ENCODE measurements around the gene GOLGA6L7.
A peak's percentile ranks its signal among the peaks of the same experiment; 100 is the strongest.
"Not testable (repeated sequence)": the region's sequence is repeated elsewhere in the genome, so short reads cannot be mapped to it uniquely, and the experiment has no call there.

GOLGA6L7 gene

DNA sequence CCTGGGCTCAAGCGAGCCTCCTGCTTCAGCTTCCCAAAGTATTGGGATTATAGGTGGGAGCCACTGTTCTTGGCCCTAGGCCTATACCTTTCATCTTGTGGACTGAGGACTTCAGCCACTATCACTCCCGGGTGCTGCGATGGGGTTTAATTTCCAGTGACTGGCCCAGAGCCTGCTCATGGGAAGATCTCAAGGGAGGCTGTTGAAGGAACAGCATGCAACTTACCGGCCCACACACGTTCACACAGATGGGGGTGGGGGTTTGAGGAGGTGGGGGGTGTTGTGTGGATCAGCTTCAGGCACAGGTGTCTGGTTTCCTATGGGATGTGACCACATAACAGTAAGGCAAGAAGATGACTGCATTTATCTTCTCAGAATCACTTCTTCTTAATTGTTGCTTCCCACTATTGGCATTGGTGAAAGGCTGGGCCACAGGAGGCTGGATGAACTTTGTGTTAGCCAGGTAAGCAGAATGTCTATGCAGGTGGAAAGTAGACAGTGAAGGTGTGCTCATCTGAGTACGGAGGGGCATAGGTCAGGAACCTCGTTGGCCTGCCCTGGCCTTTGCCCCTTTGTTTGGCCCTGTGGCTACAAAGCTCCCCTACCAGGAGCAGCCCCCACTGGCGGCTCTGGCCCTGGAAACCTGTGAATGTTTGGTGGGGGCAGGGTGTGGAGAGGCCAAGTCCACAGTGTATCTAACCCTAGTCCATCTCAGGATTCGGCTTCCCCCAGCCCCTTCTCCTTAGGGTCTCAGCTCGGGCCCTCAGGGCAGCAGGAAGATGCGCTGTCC is 35.9 kb upstream of the GOLGA6L7 start:
- DNase-seq, result no peak

DNA sequence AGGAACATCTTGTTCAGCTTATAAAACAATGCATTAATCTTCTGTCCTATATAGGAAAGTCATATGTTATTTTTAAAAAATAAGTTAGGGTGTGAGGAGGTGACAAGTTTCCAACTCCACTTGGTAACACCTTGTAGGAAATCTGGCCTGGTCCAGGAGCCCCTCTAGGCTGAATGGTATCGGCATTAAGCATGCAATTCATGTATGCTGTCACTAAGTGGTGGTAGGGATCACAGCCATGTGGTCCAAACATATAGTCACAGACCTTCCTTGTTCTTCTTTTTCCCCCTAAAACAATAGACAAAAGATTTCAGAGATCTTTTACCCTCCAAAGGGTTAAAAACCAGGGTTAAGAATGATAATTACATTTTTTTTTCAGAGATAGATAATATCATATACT is 33.2 kb upstream of the GOLGA6L7 start:
- no peak for DNase-seq

DNA sequence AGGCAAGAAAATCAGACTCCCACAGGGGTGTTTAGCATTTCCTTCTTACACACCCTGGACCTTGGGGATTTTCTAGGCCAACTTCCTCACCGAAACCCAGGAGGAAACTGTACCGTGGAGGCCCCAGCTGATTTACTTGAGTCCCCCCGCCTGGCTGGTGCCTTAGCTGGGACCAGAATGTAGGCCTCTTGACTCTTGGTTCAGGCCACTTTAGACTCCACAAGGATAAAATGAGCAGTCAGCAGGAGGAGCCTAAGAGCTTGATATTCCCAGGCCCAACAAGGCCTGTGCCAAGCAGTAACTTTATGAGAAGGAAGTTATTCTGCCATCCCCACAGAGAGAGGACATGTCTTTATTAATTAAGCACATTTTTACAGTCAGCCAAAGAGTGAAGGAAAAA is 32.7 kb upstream of the GOLGA6L7 start:
- DNase-seq, result no peak

DNA sequence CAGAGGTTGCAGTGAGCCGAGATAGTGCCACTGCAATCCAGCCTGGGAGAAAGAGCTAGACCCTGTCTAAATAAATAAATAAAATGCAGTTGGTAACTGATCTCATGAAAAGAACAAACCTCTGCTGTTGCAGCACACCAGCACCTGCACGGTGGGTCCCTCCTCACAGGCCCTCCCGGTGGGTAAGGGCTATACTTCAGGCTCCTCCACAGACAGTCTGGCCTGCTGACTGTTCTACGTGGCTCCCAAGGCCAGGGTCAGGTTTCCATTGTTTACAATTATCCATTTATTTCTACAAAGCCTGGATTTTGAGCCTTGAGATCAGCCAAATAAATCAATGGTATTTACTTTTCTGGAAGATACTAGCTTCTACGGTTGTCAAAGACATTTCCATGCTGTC is 32.2 kb upstream of the GOLGA6L7 start:
- no peak for DNase-seq

DNA sequence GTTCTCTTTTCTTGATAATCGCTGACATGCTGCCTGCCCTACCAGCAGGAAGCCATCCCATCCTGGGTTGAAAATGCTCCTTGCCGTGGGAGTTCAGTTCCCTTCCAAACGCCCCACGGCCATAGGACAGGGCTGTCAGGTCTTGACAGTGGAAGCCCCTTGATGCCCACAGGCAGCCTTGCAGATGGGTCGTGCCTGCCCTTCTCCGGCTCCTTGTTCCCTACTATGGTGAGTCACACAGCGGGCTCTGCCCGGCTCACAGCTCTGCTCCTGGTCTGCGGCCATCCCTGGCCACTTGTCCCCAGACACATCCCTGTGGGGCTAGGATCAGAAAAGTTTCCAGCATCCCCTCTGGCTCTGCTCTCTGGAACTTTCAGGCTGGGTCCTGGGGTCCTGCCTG is 31.1 kb upstream of the GOLGA6L7 start:
- DNase-seq, result no peak

DNA sequence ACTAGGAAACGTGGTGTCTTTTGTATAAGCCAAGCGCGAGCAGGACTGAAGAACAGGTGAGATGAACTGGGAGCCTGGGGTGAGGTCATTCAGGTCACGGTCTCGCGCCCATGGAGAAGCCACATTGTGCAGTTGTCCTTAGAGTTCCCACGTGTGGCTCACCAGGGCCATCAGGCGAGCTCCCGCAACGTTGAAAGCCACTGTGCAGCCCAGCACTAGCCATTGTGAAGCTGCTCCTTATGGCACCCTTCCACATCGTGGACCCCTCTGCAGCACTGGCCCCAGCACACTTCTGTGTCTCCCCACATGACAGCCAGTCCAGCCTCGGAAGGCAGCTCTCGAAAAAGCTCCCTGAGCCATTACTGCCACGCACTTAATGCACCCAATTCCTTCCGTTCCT is 29.8 kb upstream of the GOLGA6L7 start:
- no peak for DNase-seq

DNA sequence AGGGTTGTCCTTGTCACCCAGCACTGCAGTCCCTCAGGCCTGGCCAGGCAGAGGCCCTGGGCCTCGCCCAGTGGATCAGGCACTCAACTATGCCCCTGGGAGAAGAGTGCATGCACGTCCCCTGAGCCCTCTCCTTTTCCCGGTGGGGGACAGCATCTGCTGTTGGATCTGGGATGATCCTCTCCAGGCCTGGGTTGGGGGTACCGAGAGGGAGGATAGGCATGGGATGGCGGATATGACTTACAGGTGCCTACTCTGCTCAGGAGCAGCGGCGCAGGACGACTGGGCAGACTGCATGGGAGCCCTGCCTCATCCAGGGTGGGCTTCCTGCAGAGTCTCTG is 28.4 kb upstream of the GOLGA6L7 start:
- no peak for DNase-seq

DNA sequence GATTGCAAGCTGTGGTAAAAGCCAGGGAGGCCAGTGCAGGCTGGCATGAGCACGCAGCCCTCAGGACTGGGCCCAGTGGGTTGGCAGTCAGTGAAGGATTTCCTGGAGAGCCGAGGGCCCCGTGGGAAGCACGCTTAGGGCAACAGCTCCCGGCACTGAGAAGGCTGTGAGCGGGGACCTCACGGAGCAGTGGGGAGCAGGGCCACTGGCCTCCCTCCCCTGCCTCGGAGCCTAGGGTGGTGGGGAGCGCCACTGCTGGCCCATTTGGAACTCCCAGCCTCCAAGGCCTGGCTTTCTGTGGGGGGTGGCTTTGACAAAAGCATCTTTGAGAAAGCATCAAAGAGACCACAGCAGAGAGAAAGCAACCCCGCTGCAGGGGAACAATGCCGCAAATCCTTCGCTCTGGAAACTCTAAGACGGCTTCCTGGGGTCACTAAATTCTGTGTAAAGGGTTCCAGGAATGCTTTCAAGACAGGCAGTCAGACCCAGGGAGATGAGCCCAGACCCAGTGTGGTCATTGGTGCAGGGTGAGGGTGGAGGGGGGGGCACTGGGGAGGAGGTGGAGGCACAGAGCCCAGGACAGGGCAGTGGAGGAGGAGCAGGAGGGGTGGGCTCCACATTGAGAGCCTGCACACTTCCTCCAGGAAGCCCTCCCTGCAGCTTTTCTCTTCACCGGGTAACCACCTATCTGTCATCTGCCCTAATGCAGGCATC is 27.8 kb upstream of the GOLGA6L7 start:
- DNase-seq, result no peak

DNA sequence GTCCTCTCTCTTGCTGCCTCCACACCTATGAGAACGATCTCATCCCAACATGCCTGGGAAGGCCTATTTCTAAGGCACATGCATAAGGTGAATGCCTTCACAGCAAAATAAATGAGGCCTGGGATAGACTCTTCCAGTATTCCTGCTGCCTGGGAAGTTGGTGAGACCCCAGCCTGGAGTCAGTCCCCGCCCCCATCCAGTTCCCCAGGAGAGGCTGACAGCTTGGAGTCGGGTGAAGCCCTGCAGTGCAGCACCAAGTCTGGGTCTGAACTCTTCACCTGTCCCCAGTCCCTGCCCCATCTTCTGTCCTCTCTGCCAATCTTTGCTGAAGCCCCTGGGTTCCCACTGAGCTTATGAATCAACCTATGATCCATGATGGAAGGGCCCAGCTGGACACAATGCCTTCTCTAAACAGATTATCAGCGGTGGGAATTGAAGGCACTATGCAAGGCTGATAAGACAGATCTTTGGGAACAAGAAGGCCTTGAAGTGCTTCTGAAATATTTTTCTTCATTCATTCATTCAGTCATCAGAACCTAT is 27.1 kb upstream of the GOLGA6L7 start:
- DNase-seq, result no peak

DNA sequence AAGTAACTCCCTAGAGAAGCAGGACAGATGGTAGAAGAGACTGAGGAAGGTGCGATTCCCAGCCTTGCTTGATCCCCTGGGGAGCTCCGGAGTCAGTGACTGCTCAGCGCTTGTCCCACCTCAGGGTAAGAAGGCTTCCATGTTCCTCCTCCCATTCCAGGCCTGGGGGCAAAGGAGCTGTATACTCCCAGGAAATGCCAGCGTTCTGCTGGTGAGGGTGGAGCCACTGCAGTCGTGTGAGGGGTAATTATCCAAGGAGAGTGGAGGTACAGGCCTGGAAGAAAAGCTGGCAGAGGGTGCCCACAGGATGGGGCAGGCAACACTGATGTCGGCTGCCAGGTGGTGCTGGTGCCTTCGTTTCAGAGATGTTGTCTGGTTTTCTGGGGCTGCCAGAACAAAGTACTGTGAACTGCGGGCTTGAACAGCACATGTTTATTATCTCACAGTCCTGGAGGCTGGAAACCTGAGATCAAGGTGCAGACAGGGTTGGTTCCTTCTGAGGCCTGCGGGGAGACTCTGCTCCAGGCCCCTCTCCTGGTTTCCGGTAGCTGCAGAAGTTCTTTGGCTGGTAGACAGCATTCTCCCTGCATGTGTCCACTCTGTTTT is 25.2 kb upstream of the GOLGA6L7 start:
- DNase-seq, result no peak

DNA sequence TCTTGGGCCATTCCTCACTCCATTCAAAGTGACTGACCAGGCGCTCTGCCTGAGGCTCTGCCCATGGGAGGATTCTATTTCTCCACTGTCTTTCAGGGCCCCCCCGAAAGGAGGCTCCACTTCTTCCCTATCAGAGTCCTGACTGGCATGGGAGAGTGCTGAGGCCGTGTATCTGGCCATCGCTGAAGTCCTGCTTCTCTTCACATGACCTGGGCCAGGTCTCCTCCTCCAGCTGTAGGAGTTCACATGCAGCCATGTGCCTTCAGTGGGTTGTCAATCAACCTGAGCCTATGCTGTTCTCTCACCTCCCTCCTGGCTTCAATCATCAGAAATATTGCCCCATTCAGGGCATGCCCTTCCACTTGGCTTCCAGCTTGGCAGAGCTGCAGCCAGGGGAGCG is 24.6 kb upstream of the GOLGA6L7 start:
- no peak for DNase-seq

DNA sequence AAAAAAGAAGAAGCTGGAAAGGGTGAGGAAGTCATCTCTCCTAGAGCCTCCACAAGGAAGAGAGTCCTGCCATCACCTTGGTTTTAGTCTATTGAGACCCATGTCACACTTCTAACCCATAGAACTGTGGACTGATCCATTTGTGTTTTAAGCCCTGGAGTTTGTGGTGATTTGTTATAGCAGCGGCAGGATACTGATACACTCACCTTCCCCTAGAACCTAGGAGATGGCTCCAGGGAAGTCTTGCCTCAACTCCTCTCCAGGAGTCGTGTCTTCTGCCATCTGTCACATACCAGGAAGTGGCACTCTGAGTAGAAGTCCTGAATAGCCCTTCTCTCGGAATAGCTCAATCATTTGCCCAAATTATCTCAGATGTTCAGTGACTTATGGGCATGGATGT is 22.7 kb upstream of the GOLGA6L7 start:
- no peak for DNase-seq

DNA sequence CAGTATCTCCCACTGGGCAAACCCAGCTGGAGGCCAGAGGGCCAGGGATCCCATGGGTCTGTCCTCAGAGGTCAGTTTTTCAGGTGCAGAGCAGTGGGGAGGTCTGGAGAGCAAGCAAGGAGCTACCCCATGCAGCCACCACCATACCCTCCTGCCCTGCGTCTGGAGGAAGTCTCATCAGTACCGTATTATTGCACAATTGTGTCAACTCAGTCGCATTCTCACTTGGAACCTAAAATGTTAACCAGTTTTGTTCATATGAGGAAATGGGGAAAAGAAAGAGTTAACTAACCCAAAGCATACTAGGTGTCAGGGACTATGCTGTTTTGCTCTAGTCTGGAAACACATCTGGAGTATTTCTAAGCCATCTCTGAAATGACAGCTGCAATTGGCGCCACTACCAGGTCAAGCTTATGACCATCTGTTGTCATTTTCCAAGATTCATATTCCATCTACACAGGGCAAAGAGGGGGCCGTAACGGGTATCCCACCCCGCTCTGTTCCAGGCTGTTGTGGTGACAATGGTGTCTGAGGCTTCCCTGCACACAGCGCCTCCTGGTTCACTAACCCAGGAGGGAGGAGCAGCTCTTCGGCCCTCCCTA is 20.4 kb upstream of the GOLGA6L7 start:
- DNase-seq, result no peak

DNA sequence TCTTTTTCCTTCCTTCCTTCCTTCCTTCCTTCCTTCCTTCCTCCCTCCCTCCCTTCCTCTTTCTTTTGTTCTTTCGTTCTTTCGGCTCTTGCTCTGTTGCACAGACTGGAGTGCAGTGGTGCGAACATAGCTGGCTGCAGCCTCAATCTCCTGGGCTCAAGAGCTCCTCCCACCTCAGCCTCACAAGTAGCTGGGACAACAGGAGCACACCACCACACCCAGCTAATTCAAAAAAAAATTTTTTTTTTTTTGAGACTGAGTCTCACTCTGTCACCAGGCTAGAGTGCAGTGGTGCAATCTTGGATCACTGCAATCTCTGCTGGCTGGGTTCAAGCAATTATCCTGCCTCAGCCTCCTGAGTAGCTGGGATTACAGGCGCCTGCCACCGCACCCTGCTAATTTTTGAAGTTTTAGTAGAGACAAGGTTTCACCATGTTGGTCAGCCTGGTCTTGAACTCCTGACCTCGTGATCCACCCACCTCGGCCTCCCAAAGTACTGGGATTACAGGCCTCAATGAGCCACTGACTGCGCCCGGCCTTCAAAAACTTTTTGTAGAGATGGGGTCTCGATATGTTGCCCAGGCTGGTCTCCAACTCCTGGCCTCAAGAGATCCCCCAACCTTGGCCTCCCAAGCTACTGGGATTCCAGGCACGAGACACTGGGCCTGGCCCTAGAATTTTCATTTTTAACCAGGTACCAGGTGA is 13.3 kb upstream of the GOLGA6L7 start:
- DNase-seq, result not testable (repeated sequence)

DNA sequence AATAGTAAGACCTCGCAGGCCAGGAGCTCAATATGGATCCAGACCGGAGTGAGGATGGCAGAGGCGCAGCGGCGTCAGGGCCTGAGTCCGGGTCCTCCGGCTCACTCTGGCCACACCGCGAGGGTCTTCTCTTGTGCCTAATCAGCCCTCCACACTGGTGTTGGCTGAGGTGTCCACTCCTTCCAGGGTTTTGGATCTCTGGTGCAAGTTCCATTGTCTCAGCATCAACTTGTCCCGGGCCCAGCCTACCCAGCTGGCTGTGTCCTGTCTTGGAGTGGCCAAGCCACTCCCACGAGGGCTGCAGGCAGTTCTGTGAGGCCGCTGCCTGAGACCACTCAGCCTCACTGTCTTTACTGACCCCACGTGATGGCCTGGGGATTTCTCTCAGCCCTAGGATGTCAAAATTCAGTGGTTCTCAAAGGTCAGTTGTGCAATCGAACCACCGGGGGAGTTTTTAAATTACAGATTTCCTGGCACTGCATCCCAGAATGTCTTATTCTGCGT is 12.6 kb upstream of the GOLGA6L7 start:
- no peak for DNase-seq

DNA sequence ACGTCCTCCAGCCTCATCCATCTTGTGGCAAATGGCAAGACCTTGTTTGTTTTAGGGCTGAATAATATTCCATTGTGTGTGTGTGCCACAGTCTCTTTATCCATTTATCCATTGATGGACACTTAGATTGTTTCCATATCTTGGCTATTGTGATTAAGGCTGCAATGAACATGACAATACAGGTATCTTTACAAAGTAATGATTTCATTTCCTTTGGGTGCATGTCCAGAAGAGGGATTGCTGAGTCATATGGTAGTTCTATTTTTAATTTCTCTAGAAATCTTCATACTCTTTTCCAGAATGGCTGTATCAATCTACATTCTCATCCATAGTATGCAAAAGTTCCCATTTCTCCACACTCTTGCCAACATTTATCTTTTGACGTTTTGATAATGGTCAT is 6.1 kb upstream of the GOLGA6L7 start:
- DNase-seq, result not testable (repeated sequence)

DNA sequence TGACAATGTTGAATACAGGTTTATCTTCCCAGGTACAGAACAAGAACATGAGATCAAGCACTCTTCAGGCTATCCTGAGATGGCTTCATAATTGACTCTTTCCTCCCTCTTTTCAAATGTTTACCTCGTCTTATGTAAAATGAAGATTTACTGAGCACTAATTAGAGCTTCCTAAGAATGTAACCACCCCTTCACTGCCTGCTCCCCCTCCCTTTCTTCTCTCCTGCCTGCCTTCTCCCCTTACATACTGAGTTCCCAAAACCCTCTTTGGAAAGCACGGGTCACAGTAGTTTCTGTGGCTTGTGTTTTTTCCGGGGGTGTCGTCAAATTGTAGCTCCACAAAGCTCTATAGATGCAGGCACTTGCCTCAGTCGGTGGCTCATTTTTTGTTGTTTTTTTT is 5.2 kb upstream of the GOLGA6L7 start:
- DNase-seq, result peak; percentile 18

DNA sequence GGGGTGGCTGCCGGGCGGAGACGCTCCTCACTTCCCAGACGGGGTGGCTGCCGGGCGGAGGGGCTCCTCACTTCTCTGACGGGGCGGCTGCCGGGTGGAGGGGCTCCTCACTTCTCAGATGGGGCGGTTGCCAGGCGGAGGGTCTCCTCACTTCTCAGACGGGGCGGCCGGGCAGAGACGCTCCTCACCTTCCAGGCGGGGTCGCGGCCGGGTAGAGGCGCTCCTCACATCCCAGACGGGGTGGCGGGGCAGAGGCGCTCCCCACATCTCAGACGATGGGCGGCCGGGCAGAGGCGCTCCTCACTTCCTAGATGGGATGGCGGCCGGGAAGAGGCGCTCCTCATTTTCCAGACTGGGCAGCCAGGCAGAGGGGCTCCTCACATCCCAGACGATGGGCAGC is 1.3 kb upstream of the GOLGA6L7 start:
- DNase-seq, result not testable (repeated sequence)

DNA sequence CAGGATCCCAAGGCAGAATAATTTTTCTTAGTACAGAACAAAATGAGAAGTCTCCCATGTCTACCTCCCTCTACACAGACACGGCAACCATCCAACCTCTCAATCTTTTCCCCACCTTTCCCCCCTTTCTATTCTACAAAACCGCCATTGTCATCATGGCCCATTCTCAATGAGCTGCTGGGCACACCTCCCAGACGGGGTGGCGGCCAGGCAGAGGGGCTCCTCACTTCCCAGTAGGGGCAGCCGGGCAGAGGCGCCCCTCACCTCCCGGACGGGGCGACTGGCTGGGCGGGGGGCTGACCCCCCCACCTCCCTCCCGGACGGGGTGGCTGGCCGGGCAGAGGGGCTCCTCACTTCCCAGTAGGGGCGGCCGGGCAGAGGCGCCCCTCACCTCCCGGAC is 827 bp upstream of the GOLGA6L7 start:
- not testable (repeated sequence) for DNase-seq

DNA sequence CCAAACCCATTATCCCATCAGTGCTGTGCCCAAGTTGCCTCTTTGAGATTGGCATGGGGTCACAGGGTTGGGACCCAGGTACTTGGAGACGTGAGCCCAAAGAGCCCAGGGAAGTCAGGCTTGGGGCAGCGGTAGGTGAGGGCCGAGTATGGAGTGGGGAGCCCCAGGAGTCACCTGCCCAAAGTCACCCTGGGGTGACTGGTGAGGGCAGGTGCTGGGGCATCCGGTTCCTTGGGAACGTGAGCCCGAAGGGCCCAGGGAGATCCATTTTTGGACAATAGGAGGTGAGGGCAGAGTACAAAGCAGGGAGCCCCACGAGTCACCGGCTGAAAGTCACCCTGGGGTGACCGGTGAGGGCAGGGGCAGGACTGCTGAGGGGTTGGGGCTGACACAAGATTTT is 485 bp downstream of the GOLGA6L7 start:
- DNase-seq, result peak; percentile 20

DNA sequence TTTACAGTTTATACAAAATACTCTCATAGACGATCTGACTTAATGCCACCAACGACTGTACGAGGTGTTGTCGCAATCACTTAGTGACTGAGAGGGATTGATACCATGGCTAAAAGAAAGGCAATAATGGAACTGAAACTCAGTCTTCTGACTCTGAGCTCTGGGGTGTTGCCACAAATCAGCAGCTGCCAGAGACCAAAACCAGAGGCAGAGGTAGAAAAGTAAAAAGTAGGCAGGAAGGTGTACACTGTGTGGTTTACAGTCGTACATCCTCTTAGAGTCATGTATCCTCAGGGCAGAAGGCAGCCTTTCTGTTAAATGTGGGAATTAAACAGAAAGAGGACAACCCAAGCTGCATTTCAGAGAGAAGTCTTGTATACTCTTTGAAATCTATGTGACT is 1.2 kb downstream of the GOLGA6L7 start:
- not testable (repeated sequence) for DNase-seq

DNA sequence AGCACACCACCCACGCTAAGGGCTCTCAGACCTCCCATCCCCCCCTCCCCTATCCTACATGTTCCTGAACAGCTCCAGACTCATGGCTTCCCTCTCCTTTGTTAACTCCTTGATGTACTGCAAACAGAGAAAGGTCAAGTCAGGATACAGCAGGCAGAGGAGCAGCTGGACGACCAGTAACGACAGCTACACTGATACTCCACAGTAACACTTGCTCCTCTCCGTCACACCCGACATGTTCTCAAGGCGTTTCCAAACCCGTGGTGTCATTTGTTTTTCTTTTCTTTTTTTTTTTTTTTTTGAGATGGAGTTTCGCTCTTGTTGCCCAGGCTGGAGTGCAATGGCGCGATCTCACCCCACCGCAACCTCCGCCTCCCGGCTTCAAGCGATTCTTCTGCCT is 4.3 kb downstream of the GOLGA6L7 start:
- DNase-seq, result peak; percentile 15

DNA sequence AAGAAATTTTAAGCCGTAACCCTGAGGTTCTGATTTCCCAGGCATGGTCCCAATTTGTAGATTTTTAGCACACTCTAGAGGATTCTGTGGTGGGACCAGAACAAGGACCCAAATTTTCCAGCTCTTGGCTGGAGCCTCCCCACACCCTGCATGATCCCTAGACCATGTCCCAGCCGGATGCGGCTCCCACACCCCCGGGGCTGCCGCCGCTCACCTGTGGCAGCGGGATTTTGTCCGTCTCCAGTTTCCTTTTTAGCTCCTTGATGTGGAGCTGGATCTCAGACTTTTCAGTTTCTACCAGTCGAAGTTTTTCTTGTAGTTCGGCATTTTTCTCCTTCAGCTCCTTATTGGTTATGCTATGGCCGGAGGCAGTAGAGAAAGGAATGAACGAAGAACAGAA is 4.9 kb downstream of the GOLGA6L7 start:
- peak; percentile 4 for DNase-seq
